Ascending aorta (tissue), 2 donors: ENCODE measurements around the gene MAP6. TPM values are rescaled to one million over a fixed set of nuclear protein-coding genes. Genes with fewer than 3 reads are reported as not detected.

ENCODE experiments used
- DNase-seq, 2 donors: peaks; one replicate each; pipeline ENCODE4 v3.0.0-alpha.2; 2019; ENCODE audit warnings: low spot score in 2 of 2
- H3K27ac ChIP-seq, 2 donors: fragments of 200-600 bp; sonication (generic); one replicate each; pipeline ENCODE4 v1.5.1; 2016 to 2017; ENCODE audit warnings: mild to moderate bottlenecking in 1 of 2
- H3K27me3 ChIP-seq: fragments of 200-600 bp; sonication (generic); one replicate; pipeline ENCODE4 v1.5.1; 2017
- H3K36me3 ChIP-seq, 2 donors: fragments of 200-600 bp; sonication (generic); one replicate each; pipeline ENCODE4 v1.5.1; 2016
- H3K4me1 ChIP-seq, 2 donors: fragments of 200-600 bp; sonication (generic); one replicate each; pipeline ENCODE4 v1.5.1; 2016 to 2017; ENCODE audit warnings: mild to moderate bottlenecking in 1 of 2
- H3K4me3 ChIP-seq, 2 donors: fragments of 200-600 bp; sonication (generic); one replicate each; pipeline ENCODE4 v1.5.1; 2016 to 2017; ENCODE audit warnings: mild to moderate bottlenecking in 1 of 2
- H3K9me3 ChIP-seq, 2 donors: fragments of 200-600 bp; sonication (generic); one replicate each; pipeline ENCODE4 v1.5.1; 2016
- CTCF ChIP-seq, 3 experiments: fragments of 200-600 bp in 2 of 3; fragments of 450-650 bp in 1 of 3; sonication (generic) in 2 of 3; IDR thresholded peaks; one replicate each; pipeline ENCODE4 v1.5.1; 2016 to 2019; ENCODE audit warnings: antibody characterized with exemption in 3 of 3, mild to moderate bottlenecking in 1 of 3, moderate library complexity in 1 of 3
- intact Hi-C: fragments of 100-400 bp; cut with DNase I; formaldehyde crosslinking; loops from one replicate; pipeline ENCODE4 v1.15.1; 2023
- total RNA-seq: library from RNA; depleted of rRNA; stranded (reverse); fragments of >200 nt; gene quantifications from one replicate; pipeline ENCODE4 v1.1.0, GENCODE V29; 2016

Gene MAP6
- total RNA-seq, 1 donor from 2014 or later, result 15.8 TPM

GRCh38 chr11:75677275-75677674, 8.4 kb upstream of the MAP6 start:
- Histone ChIP-seq H3K4me3 (no peak overlapping the region), H3K9me3 (no peaks in the 10 kb centered on the region), H3K36me3 (no peaks in the 10 kb centered on the region), H3K27me3 (no peaks in the 10 kb centered on the region), H3K27ac (no peak overlapping the region), H3K4me1 (no peaks in the 10 kb centered on the region)
- TF ChIP-seq CTCF (IDR thresholded peaks at IDR 0.05), result no peak
- intact Hi-C loops, result no loop called here
- DNase-seq, result no peak

- intact Hi-C loops, result no loop called here
- Histone ChIP-seq H3K4me1 (peaks cover 0 to under 1% of the 10 kb centered on the region in 2 donors), H3K36me3 (no peaks in the 10 kb centered on the region), H3K9me3 (no peaks in the 10 kb centered on the region), H3K4me3 (no peak overlapping the region), H3K27ac (no peak overlapping the region), H3K27me3 (no peaks in the 10 kb centered on the region)
- no peak for TF ChIP-seq CTCF (IDR thresholded peaks at IDR 0.05)
- no peak for DNase-seq
Measured at GRCh38 chr11:75673977-75674582, 5.2 kb upstream of the MAP6 start.

- Histone ChIP-seq H3K27me3 (no peaks in the 10 kb centered on the region), H3K9me3 (no peaks in the 10 kb centered on the region), H3K4me1 (peaks cover 0 to 14% of the 10 kb centered on the region in 2 donors), H3K36me3 (no peaks in the 10 kb centered on the region), H3K27ac (peak overlapping the region; percentile 48 to 54), H3K4me3 (peak overlapping the region; percentile 66 to 74)
- no peak for TF ChIP-seq CTCF (IDR thresholded peaks at IDR 0.05)
- intact Hi-C loops, result loop anchor here (2.0 to 5.0 kb wide), 3 partner anchors 63 to 121 kb away; no protein-coding TSS in a partner anchor
- DNase-seq, result peak in 1 of 2 donors; percentile 68
Measured at GRCh38 chr11:75667831-75668450, 897 bp downstream of the MAP6 start.

- Histone ChIP-seq H3K4me1 (peaks cover 0 to 14% of the 10 kb centered on the region in 2 donors), H3K4me3 (peak overlapping the region; percentile 66 to 74), H3K9me3 (no peaks in the 10 kb centered on the region), H3K27ac (peak overlapping the region; percentile 43 to 49), H3K27me3 (no peaks in the 10 kb centered on the region), H3K36me3 (no peaks in the 10 kb centered on the region)
- intact Hi-C loops, result loop anchor here (5.0 kb wide), 2 partner anchors 85 to 120 kb away; no protein-coding TSS in a partner anchor
- TF ChIP-seq CTCF (IDR thresholded peaks at IDR 0.05), result no peak
- DNase-seq, result no peak
Measured at GRCh38 chr11:75667255-75667830, 1.5 kb downstream of the MAP6 start.

- Histone ChIP-seq H3K36me3 (no peaks in the 10 kb centered on the region), H3K4me1 (peaks cover 0 to 14% of the 10 kb centered on the region in 2 donors), H3K27ac (no peak overlapping the region), H3K9me3 (no peaks in the 10 kb centered on the region), H3K27me3 (no peaks in the 10 kb centered on the region), H3K4me3 (no peak overlapping the region)
- no peak for DNase-seq
- intact Hi-C loops, result loop anchor here (5.0 kb wide), 2 partner anchors 84 to 119 kb away; no protein-coding TSS in a partner anchor
- no peak for TF ChIP-seq CTCF (IDR thresholded peaks at IDR 0.05)
Measured at GRCh38 chr11:75665990-75666389, 2.8 kb downstream of the MAP6 start.
